Mesodermal cell (in vitro differentiated cells): Measurements from ENCODE around the gene OSTC.

Experiments used
- H3K27ac ChIP-seq: 2 replicates; pipeline ENCODE4 v1.7.0; 2013; ENCODE audit warnings: mild to moderate bottlenecking, low read depth, low read length, moderate library complexity; ENCODE audit not compliant: severe bottlenecking
- H3K36me3 ChIP-seq: 2 replicates; pipeline ENCODE4 v1.7.1; 2013; ENCODE audit warnings: mild to moderate bottlenecking, low read length, moderate library complexity; ENCODE audit not compliant: control insufficient read depth, insufficient read depth
- H3K4me1 ChIP-seq: one replicate; pipeline ENCODE4 v1.7.1; 2013; ENCODE audit warnings: mild to moderate bottlenecking, low read length; ENCODE audit not compliant: insufficient read depth, control insufficient read depth, poor library complexity, severe bottlenecking
- H3K4me3 ChIP-seq: 2 replicates; pipeline ENCODE4 v1.7.0; 2013; ENCODE audit warnings: low read length, control low read depth, mild to moderate bottlenecking; ENCODE audit not compliant: insufficient read depth, poor library complexity, severe bottlenecking; ENCODE audit errors: extremely low read depth
- H3K9me3 ChIP-seq: 2 replicates; pipeline ENCODE4 v1.7.1; 2013; ENCODE audit warnings: mild to moderate bottlenecking, low read length, moderate library complexity; ENCODE audit not compliant: control insufficient read depth
- WGBS, 2 experiments: methylation state at CpG; one replicate each; pipeline ENCODE4 v1.1.5; 2013; ENCODE audit warnings: missing lambda C conversion rate in 2 of 2; ENCODE audit not compliant: insufficient coverage in 2 of 2; 5-methylcytosine and 5-hydroxymethylcytosine counted together

The OSTC gene

DNA sequence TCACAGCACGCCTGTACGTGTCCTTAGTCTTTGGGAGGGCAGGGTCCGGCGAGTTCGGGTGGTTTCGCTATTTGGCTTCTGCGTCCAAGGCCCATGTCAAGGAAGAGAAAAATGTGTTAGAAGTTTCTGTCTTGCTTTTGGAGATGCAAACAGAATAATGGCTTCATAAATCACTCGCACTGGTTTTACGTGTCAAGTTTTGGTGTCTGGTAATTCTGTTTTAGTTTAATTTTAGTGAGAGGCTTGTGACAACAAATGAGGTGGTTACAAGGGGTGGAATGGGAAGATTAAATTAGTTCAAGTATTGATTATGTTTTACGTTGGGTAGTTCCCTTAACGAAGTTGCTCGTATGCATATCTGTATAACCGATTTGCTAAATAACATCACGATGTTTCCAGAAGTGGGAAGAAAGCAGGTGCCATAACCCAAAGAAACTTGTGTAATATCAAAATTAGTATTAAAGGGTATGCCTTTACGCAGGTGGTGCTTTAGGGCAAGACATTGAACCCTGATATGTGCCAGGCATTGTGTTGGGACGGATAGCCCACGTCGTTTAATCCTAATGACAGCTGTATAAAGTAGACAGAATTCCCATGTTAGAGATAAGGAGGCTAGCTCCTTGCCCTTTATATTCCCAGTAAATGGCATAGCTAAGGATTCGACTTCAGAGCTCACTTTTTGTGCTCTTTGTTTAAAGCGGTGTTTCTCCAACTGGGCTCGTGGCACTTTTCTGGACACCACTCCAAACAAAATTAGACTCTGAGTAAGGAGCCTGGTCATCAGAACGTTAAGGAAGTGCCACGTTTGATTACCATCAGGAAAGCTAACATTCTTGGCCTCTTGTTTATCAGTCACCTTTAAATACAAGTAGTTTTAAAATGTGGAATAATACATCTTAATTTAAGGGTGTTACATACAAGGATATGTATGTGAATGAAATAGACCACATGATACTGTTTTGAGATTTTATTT is 29.2 kb upstream of the OSTC start:
- Histone ChIP-seq H3K36me3 (peaks cover 44% of the 10 kb centered on the region), H3K4me1 (peaks cover 13% of the 10 kb centered on the region), H3K27ac (peak overlapping the region; percentile 89), H3K4me3 (peak overlapping the region; percentile 95), H3K9me3 (no peaks in the 10 kb centered on the region)
- 13 to 18% methylated on average over 16 to 18 of the region's 23 CpGs for WGBS, 2 experiments

DNA sequence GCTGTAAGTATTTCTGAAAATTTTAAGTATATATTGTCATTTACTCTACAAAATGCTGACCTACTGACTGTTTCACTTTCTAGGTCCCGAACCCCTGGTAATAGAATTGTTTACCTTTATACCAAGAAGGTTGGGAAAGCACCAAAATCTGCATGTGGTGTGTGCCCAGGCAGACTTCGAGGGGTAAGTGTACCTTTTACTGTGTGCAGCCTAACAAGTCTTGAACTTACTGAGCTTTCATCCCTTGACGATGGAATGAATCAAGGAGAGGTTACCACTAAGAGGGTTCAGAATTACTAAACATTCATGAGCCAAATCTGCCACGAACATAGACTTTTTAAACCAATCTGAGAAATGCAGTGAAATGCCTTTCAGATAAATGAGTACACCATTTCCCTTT is 28.4 kb upstream of the OSTC start:
- no peak overlapping the region for H3K27ac ChIP-seq
- WGBS, 2 experiments = 88 to 100% methylated on average over 1 to 2 of the region's 4 CpGs
- H3K4me3 ChIP-seq = peak overlapping the region; percentile 95
- peaks cover 13% of the 10 kb centered on the region for H3K4me1 ChIP-seq
- H3K9me3 ChIP-seq = no peaks in the 10 kb centered on the region
- H3K36me3 ChIP-seq = peaks cover 52% of the 10 kb centered on the region

DNA sequence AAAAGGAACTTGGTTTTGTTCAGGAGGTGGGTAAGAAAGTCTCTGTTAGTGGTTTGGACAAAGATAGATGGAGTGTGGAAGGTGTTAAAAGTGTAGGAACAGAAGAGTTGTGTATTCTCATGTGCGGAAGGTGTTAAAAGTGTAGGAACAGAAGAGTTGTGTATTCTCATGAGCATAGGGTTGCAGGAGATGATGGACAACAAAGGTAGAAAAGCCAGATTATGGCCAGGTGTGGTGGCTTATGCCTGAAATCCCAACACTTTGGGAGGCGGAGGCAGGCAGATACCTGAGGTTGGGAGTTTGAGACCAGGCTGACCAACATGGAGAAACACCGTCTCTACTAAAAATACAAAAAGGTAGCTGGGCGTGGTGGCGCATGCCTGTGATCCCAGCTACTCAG is 27.6 kb upstream of the OSTC start:
- Histone ChIP-seq H3K4me3 (peak overlapping the region; percentile 95), H3K4me1 (peaks cover 13% of the 10 kb centered on the region), H3K9me3 (no peaks in the 10 kb centered on the region), H3K36me3 (peaks cover 60% of the 10 kb centered on the region), H3K27ac (no peak overlapping the region)
- 97 to 100% methylated on average over 4 to 5 of the region's 5 CpGs for WGBS, 2 experiments

DNA sequence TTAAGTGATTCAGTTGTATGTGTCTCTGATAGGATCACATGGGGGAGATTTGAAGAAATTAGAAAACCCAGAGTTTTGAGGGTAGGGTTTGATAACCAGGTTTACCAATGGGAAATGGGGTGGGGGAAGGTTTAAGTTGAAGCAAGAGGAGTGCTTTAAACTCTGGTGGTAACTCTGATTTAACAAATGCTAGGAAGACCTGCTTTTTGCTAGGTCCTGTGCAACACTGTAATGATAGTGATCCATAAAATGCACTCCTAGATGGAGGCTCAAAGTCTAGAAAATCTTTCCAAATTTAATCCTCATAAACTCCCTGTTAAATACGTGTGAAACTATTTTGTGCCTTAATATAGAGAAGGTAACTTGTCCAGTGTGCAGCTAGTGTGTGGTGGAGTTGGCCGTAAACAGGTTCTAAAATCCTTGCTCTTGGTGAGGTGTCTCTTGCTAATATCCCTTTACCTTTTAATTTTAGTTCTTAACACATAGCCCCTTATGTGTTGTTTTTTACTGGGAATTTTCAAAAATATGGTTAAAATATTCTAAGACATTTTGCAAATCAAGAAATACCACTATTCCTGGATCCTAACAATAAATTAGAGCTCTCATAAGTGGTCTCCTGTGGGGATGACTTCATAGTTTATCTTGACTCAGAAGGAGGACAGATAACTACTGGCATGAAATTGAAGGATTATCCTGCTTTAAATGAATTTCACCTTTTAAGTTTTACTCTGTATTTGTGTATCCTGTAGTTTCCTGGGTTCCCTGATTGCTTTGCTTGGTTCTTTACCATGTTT is 25.9 kb upstream of the OSTC start:
- H3K36me3 ChIP-seq = peaks cover 75% of the 10 kb centered on the region
- WGBS, 2 experiments = no CpG with 5 or more reads among the region's 2 CpGs
- H3K9me3 ChIP-seq = no peaks in the 10 kb centered on the region
- H3K27ac ChIP-seq = no peak overlapping the region
- H3K4me1 ChIP-seq = peaks cover 13% of the 10 kb centered on the region
- no peak overlapping the region for H3K4me3 ChIP-seq

DNA sequence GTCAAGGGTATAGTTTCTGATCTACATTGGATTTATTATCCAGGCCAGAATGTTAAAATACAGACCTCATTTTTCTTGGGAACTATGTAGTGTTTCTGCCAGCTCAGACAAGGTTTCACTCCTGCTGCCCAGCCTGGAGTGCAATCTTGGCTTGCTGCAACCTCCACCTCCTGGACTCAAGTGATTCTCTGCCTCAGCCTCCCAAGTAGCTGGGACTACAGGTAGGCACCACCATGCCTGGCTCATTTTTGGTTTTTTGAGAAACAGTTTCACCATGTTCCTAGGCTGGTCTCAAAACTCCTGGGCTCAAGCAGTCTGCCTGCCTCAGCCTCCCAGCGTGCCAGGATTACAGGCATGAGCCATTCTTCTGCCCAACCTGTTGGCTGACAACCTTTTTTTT is 24.3 kb upstream of the OSTC start:
- Histone ChIP-seq H3K4me1 (peaks cover 13% of the 10 kb centered on the region), H3K36me3 (peaks cover 91% of the 10 kb centered on the region), H3K27ac (no peak overlapping the region), H3K4me3 (no peak overlapping the region), H3K9me3 (no peaks in the 10 kb centered on the region)
- WGBS, 2 experiments = 100% methylated on average over 1 of the region's 1 CpG; no CpG with 5 or more reads in 1 of the 2 experiments

DNA sequence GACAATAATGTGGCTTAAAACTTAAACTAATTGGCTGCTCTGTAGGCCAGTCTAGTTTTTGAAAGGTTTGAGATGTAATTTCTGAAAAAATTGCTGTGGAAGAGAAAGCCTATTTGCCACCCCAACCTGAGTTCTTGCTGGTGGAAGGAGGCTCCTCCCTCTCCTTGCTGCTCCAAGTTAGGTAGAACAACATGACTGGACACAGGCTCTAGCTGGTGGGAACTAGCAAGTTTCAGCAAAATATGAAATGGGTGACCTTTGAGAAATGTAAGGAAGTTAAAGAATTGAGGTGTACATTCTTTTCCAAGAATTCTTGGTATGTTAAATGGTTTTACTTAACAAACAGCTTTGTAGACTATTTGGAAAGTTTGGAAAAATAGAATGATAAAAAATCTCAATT is 22.0 kb upstream of the OSTC start:
- no peak overlapping the region for H3K4me3 ChIP-seq
- peaks cover 96% of the 10 kb centered on the region for H3K36me3 ChIP-seq
- no peaks in the 10 kb centered on the region for H3K9me3 ChIP-seq
- H3K27ac ChIP-seq = no peak overlapping the region
- H3K4me1 ChIP-seq = peaks cover 6% of the 10 kb centered on the region

DNA sequence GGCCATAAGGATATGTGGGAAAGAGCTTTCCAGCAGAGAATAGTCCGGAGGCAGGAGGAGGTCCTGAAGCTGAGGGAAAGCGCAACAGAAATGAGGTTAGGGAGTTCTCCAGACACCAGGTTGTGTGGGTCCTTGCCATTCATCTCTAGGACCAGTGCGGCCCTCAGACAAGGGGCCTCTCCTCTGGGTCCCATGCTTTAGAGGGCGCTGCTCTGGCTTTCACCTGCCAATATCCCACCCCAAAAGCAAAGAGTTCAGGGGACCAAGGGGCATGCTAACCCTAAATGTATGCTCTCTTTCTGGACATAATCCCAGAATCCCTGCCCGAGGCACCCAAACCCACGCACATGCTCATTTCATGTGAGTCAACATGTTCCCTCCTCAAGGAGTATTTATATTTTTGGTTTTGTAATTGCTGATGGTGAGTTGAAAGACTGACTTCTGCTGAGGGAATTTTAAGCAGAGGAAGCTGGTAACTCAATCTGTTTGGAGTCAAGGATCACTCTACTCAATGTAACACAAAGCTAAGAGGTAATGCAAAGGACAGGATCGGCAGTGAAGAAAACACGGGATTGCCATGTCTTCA is 15.2 kb upstream of the OSTC start:
- Histone ChIP-seq H3K4me1 (peaks cover 9% of the 10 kb centered on the region), H3K36me3 (peaks cover 55% of the 10 kb centered on the region), H3K4me3 (no peak overlapping the region), H3K27ac (no peak overlapping the region), H3K9me3 (no peaks in the 10 kb centered on the region)
- 78 to 81% methylated on average over 5 to 6 of the region's 8 CpGs for WGBS, 2 experiments

DNA sequence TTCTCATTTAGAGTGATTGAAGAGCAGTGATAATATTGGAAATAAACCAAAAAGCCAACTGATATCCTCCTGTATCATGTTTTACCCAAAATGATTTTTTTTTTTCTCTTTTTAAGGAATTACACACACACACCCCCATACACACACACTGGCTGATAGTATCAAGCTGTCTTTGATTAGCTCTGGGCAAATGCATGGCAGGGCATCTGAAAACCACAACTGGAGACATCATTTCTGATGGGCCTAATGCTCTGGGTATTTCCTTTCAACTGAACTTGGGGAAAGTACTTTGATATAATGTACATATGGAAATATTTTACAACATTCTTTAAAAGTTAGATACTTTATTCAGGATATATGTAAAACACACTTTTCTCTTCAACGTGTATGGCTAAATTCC is 14.2 kb upstream of the OSTC start:
- Histone ChIP-seq H3K4me1 (peaks cover 9% of the 10 kb centered on the region), H3K27ac (peak overlapping the region; percentile 10), H3K4me3 (no peak overlapping the region), H3K36me3 (peaks cover 45% of the 10 kb centered on the region), H3K9me3 (no peaks in the 10 kb centered on the region)
- WGBS, 2 experiments = no CpG with 5 or more reads among the region's 1 CpG

DNA sequence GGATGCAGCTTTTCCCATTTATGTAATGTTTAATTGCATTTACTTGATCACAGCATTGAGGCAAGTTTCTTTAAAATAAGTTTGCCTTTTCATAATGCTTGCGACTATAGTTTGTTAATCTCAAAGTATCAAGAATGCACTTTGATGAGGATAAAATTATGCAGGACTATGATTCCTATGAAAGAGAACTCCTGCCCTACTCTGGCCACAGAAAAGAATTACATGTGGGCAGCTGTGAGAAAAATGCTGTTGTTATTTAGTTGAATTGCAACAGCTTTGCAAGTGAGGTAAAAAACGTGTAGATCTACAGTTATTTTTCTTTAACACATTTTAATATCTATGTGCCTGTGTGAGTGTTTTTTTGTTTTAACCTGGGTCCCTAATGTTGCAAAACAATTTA is 12.5 kb upstream of the OSTC start:
- H3K27ac ChIP-seq = no peak overlapping the region
- H3K36me3 ChIP-seq = peaks cover 30% of the 10 kb centered on the region
- 100% methylated on average over 1 of the region's 2 CpGs; no CpG with 5 or more reads in 1 of the 2 experiments for WGBS, 2 experiments
- no peak overlapping the region for H3K4me3 ChIP-seq
- no peaks in the 10 kb centered on the region for H3K9me3 ChIP-seq
- peaks cover 9% of the 10 kb centered on the region for H3K4me1 ChIP-seq

DNA sequence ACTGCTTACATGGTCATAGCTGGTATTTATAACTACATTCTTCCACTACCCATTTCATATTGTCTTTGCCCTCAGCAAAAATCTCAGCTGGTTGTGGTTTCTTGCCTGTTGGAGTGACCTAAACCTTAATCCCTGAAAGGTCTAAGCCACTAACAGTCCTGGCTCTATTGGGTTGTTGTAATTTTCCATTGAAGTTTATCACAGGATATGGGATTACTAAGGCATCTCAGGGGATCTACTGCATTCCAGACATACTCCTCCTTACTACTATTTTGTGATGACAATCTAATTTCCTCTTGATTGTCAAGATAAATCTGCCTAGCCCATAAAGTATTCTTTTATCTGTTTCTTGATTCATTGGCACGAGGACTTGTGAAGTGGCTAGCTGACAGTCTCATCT is 6.2 kb upstream of the OSTC start:
- no peak overlapping the region for H3K4me3 ChIP-seq
- H3K9me3 ChIP-seq = no peaks in the 10 kb centered on the region
- WGBS, 2 experiments = no CpG with 5 or more reads among the region's 1 CpG
- no peaks in the 10 kb centered on the region for H3K4me1 ChIP-seq
- no peak overlapping the region for H3K27ac ChIP-seq
- no peaks in the 10 kb centered on the region for H3K36me3 ChIP-seq
